ENCODE data around the gene ANO3. TPM values are rescaled to one million over a fixed set of nuclear protein-coding genes. Genes with fewer than 3 reads are reported as not detected.

Gene ANO3
- total RNA-seq, 1 experiment from 2014 or later: not detected

- no peak overlapping the region for H3K4me2 ChIP-seq (ENCODE audit: low read length)
- no TSS peak for BruUV-seq (replicated peaks)
- no peak for DNase-seq
- no peak overlapping the region for H3K27ac ChIP-seq (ENCODE audit: low read length)
- no peaks in the 10 kb centered on the region for H4K20me1 ChIP-seq (ENCODE audit: low read length)
- H3K36me3 ChIP-seq (ENCODE audit: low read depth, low read length): no peaks in the 10 kb centered on the region
- no peaks in the 10 kb centered on the region for H3K27me3 ChIP-seq (ENCODE audit: low read length)
- no peak overlapping the region for H3K9ac ChIP-seq (ENCODE audit: low read length)
- ChIA-PET POLR2A (ENCODE audit: unreplicated experiment) (no interaction called here), CTCF (no interaction called here)
- H2AFZ ChIP-seq (ENCODE audit: low read length): no peak overlapping the region
- H3K4me3 ChIP-seq (ENCODE audit: low read length): no peak overlapping the region
- intact Hi-C loops (cut with micrococcal nuclease): no loop called here
- H3K79me2 ChIP-seq (ENCODE audit: low read length): no peaks in the 10 kb centered on the region
- no peaks in the 10 kb centered on the region for H3K9me2 ChIP-seq (replicated peaks; ENCODE audit: low read length)
- H3K9me3 ChIP-seq (ENCODE audit: low read length): no peaks in the 10 kb centered on the region
- TF ChIP-seq CTCF (conservative IDR thresholded peaks at IDR 0.05; ENCODE audit: low read depth, low read length) (no peak), EZH2phosphoT487 (IDR thresholded peaks at IDR 0.05; ENCODE audit: borderline replicate concordance, low read length) (no peak)
- no peaks in the 10 kb centered on the region for H3K4me1 ChIP-seq (ENCODE audit: insufficient read depth, low read length)
- ATAC-seq: no peak
- H3F3A ChIP-seq (ENCODE audit: low read length, unreplicated experiment): no peaks in the 10 kb centered on the region
Measured at GRCh38 chr11:26607725-26608506, 276.0 kb downstream of the ANO3 start.

- CTCF ChIA-PET: no interaction called here
Measured at GRCh38 chr11:26608507-26609146, 276.7 kb downstream of the ANO3 start.

More at GRCh38 chr11:26608507-26609146, 276.7 kb downstream of the ANO3 start:
- Histone ChIP-seq H3K36me3 (ENCODE audit: low read depth, low read length) (no peaks in the 10 kb centered on the region), H3K4me2 (ENCODE audit: low read length) (no peak overlapping the region), H3K27me3 (ENCODE audit: low read length) (no peaks in the 10 kb centered on the region), H3K9me3 (ENCODE audit: low read length) (no peaks in the 10 kb centered on the region), H3K79me2 (ENCODE audit: low read length) (no peaks in the 10 kb centered on the region), H3K27ac (ENCODE audit: low read length) (no peak overlapping the region), H3F3A (ENCODE audit: low read length, unreplicated experiment) (no peaks in the 10 kb centered on the region), H3K4me3 (ENCODE audit: low read length) (no peak overlapping the region), H4K20me1 (ENCODE audit: low read length) (no peaks in the 10 kb centered on the region), H3K9me2 (replicated peaks; ENCODE audit: low read length) (no peaks in the 10 kb centered on the region), H3K9ac (ENCODE audit: low read length) (no peak overlapping the region), H2AFZ (ENCODE audit: low read length) (no peak overlapping the region), H3K4me1 (ENCODE audit: insufficient read depth, low read length) (no peaks in the 10 kb centered on the region)
- POLR2A ChIA-PET (ENCODE audit: unreplicated experiment): no interaction called here
- no peak for DNase-seq
- intact Hi-C loops (cut with micrococcal nuclease): no loop called here
- TF ChIP-seq EZH2phosphoT487 (IDR thresholded peaks at IDR 0.05; ENCODE audit: borderline replicate concordance, low read length) (no peak), EZH2 (IDR thresholded peaks at IDR 0.05; ENCODE audit: low read length, unreplicated experiment) (no peak), CTCF (conservative IDR thresholded peaks at IDR 0.05; ENCODE audit: low read depth, low read length) (no peak)
- BruUV-seq (replicated peaks): no TSS peak
- ATAC-seq: no peak

Data from PC-3 (cell line).